ENCODE measurements around the gene DUSP9. TPM values are rescaled to one million over a fixed set of nuclear protein-coding genes. Genes with fewer than 3 reads are reported as not detected.
A peak's percentile ranks its signal among the peaks of the same experiment; 100 is the strongest.

DUSP9 gene
- total and polyA plus RNA-seq, 10 of the 15 experiments (the other 5 are each of a cell fraction or from before 2014, with no cell fraction given) = 0.10 TPM; not detected in 9

DNA sequence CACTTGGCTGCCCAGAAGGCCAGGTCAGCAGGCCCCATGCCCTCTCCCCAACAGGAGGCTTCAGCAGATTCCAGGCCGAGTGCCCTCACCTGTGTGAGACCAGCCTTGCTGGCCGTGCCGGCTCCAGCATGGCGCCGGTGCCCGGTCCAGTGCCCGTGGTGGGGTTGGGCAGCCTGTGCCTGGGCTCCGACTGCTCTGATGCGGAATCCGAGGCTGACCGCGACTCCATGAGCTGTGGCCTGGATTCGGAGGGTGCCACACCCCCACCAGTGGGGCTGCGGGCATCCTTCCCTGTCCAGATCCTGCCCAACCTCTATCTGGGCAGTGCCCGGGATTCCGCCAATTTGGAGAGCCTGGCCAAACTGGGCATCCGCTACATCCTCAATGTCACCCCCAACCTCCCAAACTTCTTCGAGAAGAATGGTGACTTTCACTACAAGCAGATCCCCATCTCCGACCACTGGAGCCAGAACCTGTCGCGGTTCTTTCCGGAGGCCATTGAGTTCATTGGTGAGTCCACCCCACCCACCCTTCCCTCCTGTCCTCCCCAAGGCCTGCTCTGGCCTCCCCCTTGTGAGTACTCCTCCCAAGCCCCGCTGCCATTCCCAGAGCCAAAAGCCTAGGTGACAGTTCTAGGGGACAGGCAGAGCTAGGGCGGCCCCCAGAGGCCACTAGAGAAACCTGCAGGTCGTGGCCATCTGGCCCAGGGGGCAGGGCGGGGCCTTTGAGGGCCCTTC is 2.3 kb downstream of the DUSP9 start:
- Histone ChIP-seq H3K36me3 (ENCODE audit: control insufficient read depth in 2 of 2, insufficient read depth in 2 of 2, low read length in 1 of 2) (no peaks in the 10 kb centered on the region), H2AFZ (ENCODE audit: control insufficient read depth, low read depth, low read length) (no peak overlapping the region), H3K9ac (ENCODE audit: control insufficient read depth, insufficient read depth, low read length) (no peak overlapping the region), H3K27me3 (replicated peaks in 1 of 2; ENCODE audit: control insufficient read depth in 2 of 2, insufficient read depth in 2 of 2, low read length in 1 of 2) (peaks cover 0 to 2% of the 10 kb centered on the region in 2 experiments; a peak in 2 of 4 replicates), H3K79me2 (ENCODE audit: control insufficient read depth, insufficient read depth, low read length) (no peaks in the 10 kb centered on the region), H4K20me1 (ENCODE audit: control insufficient read depth, insufficient read depth) (no peaks in the 10 kb centered on the region), H3K4me3 (no peak overlapping the region), H3K9me3 (replicated peaks; ENCODE audit: control insufficient read depth, insufficient read depth, low read length) (no peaks in the 10 kb centered on the region; the same call in 2 of the 3 replicates), H3K4me2 (ENCODE audit: control insufficient read depth, insufficient read depth) (no peak overlapping the region), H3K27ac (ENCODE audit: control insufficient read depth, insufficient read depth) (no peak overlapping the region), H3K4me1 (ENCODE audit: control insufficient read depth, insufficient read depth, low read length) (no peaks in the 10 kb centered on the region)
- RAD21 ChIA-PET (ENCODE audit: unreplicated experiment) = interaction anchor here (1.7 to 2.2 kb wide), 3 partner anchors 95 to 708 kb away, joined by 5 to 6 read pairs (median 5); no protein-coding TSS in a partner anchor
- in situ Hi-C loops (cut with MboI) = no loop called here
- BruUV-seq (replicated peaks) = no TSS peak
- ATAC-seq (peak; percentile 93), FAIRE-seq (no peak), DNase-seq (ENCODE audit: low read depth, low spot score) (no peak)
- CTCF ChIA-PET = interaction anchor here (0.7 to 2.0 kb wide), 7 partner anchors 13 to 109 kb away, joined by 3 to 6 read pairs (median 3); no protein-coding TSS in a partner anchor
- 58% methylated on average over 26 of the region's 26 CpGs for whole genome bisulfite sequencing (ENCODE audit: insufficient coverage, insufficient replicate concordance, low lambda C conversion rate, missing lambda C conversion rate)
- intact Hi-C loops (cut with micrococcal nuclease; ENCODE audit: unreplicated experiment) = loop anchor here (2.0 kb wide), 1 partner anchor 95 kb away; no protein-coding TSS in a partner anchor
- POLR2A ChIA-PET = no interaction called here
- TF ChIP-seq HDAC6 (IDR thresholded peaks at IDR 0.05; ENCODE audit: unreplicated experiment) = no peak
- TF ChIP-seq, protein P1, sequence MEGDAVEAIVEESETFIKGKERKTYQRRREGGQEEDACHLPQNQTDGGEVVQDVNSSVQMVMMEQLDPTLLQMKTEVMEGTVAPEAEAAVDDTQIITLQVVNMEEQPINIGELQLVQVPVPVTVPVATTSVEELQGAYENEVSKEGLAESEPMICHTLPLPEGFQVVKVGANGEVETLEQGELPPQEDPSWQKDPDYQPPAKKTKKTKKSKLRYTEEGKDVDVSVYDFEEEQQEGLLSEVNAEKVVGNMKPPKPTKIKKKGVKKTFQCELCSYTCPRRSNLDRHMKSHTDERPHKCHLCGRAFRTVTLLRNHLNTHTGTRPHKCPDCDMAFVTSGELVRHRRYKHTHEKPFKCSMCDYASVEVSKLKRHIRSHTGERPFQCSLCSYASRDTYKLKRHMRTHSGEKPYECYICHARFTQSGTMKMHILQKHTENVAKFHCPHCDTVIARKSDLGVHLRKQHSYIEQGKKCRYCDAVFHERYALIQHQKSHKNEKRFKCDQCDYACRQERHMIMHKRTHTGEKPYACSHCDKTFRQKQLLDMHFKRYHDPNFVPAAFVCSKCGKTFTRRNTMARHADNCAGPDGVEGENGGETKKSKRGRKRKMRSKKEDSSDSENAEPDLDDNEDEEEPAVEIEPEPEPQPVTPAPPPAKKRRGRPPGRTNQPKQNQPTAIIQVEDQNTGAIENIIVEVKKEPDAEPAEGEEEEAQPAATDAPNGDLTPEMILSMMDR (IDR thresholded peaks at IDR 0.05 in 2 of 3, conservative IDR thresholded peaks at IDR 0.05 in 1 of 3; ENCODE audit: control insufficient read depth in 2 of 3, extremely low read depth in 1 of 3, insufficient read depth in 1 of 3, low read depth in 3 of 3, low read length in 3 of 3) = peak; percentile 46 to 64 (median 61)
- TF ChIP-seq YY1 (IDR thresholded peaks at IDR 0.05; ENCODE audit: low read depth, low read length) = 0 out of 2 replicates have a peak, but pooled peaks have one; percentile 14
- peak; percentile 44 for TF ChIP-seq SMC3 (IDR thresholded peaks at IDR 0.05; ENCODE audit: borderline replicate concordance, low read length)
- peak; percentile 83 for TF ChIP-seq RAD21 (IDR thresholded peaks at IDR 0.05; ENCODE audit: insufficient read depth, low read depth, low read length)
- no peak for TF ChIP-seq CREM (IDR thresholded peaks at IDR 0.05; ENCODE audit: low read depth)
- SMC1A ChIA-PET (ENCODE audit: uncharacterized antibody, unreplicated experiment) = interaction anchor here (0.9 kb wide), 1 partner anchor 109 kb away, joined by 3 read pairs; no protein-coding TSS in a partner anchor

Measured in GM12878 (cell line).